CD4-positive, alpha-beta T cell treated with Interferon gamma for 1 hour (primary cell): Measurements from ENCODE around the gene QRICH2.
A peak's percentile ranks its signal among the peaks of the same experiment; 100 is the strongest.
"Not testable (repeated sequence)": the region's sequence is repeated elsewhere in the genome, so short reads cannot be mapped to it uniquely, and the experiment has no call there.

ENCODE experiments used
- DNase-seq: peaks from one replicate; pipeline ENCODE4 v3.0.0-alpha.2; 2020

Gene QRICH2

GRCh38 chr17:76244721-76245120 is 63.4 kb downstream of the QRICH2 start:
- DNase-seq, result not testable (repeated sequence)

GRCh38 chr17:76243826-76244679 is 64.0 kb downstream of the QRICH2 start:
- DNase-seq, result no peak

GRCh38 chr17:76241691-76242255 is 66.3 kb downstream of the QRICH2 start:
- no peak for DNase-seq

GRCh38 chr17:76241204-76241538 is 66.9 kb downstream of the QRICH2 start:
- DNase-seq, result no peak

GRCh38 chr17:76240461-76241203 is 67.4 kb downstream of the QRICH2 start, which contains the start of gene RNF157:
TSS of gene RNF157 (minus strand) at chr17:76240493. CDS start at chr17:76240240, 253 bp downstream.
- DNase-seq, result peak; percentile 70

GRCh38 chr17:76239538-76240274 is 68.4 kb downstream of the QRICH2 start:
- DNase-seq, result no peak

GRCh38 chr17:76238847-76239537 is 69.1 kb downstream of the QRICH2 start:
- DNase-seq, result no peak

- DNase-seq, result no peak
Measured at GRCh38 chr17:76237859-76238313, 70.2 kb downstream of the QRICH2 start.

- no peak for DNase-seq
Measured at GRCh38 chr17:76236603-76237002, 71.5 kb downstream of the QRICH2 start.

GRCh38 chr17:76235883-76236282 is 72.2 kb downstream of the QRICH2 start:
- no peak for DNase-seq

- DNase-seq, result no peak
Measured at GRCh38 chr17:76234354-76234679, 73.8 kb downstream of the QRICH2 start.

- DNase-seq, result no peak
Measured at GRCh38 chr17:76233588-76234353, 74.3 kb downstream of the QRICH2 start.

GRCh38 chr17:76232342-76232741 is 75.7 kb downstream of the QRICH2 start:
- DNase-seq, result no peak

GRCh38 chr17:76226749-76227148 is 81.3 kb downstream of the QRICH2 start:
- not testable (repeated sequence) for DNase-seq

GRCh38 chr17:76225373-76226086 is 82.5 kb downstream of the QRICH2 start:
- not testable (repeated sequence) for DNase-seq
